Esophagus muscularis mucosa (tissue), 4 donors: Measurements from ENCODE around the gene ARHGEF12. TPM values are rescaled to one million over a fixed set of nuclear protein-coding genes. Genes with fewer than 3 reads are reported as not detected.

Experiments used
- DNase-seq: peaks from one replicate; pipeline ENCODE4 v3.0.0-alpha.2; 2017; ENCODE audit errors: extremely low spot score
- H3K27ac ChIP-seq, 4 donors: fragments of 200-600 bp; sonication (generic); replicated peaks in 1 of 4; 1 replicate in 3 of 4; 2 replicates in 1 of 4; pipeline ENCODE4 v1.5.1; 2016 to 2019; ENCODE audit warnings: mild to moderate bottlenecking in 1 of 4
- H3K27me3 ChIP-seq, 4 donors: fragments of 200-600 bp; sonication (generic); one replicate each; pipeline versions ENCODE4 v1.5.1 to v1.6.0; 2016 to 2019
- H3K36me3 ChIP-seq, 4 donors: fragments of 200-600 bp; sonication (generic); one replicate each; pipeline ENCODE4 v1.5.1; 2016 to 2019
- H3K4me1 ChIP-seq, 4 donors: fragments of 200-600 bp; sonication (generic); one replicate each; pipeline ENCODE4 v1.5.1; 2016 to 2019
- H3K4me3 ChIP-seq, 4 donors: fragments of 200-600 bp; sonication (generic); 1 replicate in 2 of 4; 2 replicates in 2 of 4; pipeline ENCODE4 v1.5.1; 2016 to 2019; ENCODE audit warnings: mild to moderate bottlenecking in 4 of 4, moderate library complexity in 1 of 4
- H3K9me3 ChIP-seq, 4 donors: fragments of 200-600 bp; sonication (generic); 1 replicate in 3 of 4; 2 replicates in 1 of 4; pipeline ENCODE4 v1.5.1; 2016 to 2019
- CTCF ChIP-seq, 3 experiments: fragments of 200-600 bp in 2 of 3; fragments of 450-650 bp in 1 of 3; sonication (generic) in 2 of 3; IDR thresholded peaks; one replicate each; pipeline ENCODE4 v1.5.1; 2017 to 2019; ENCODE audit warnings: antibody characterized with exemption in 3 of 3, mild to moderate bottlenecking in 2 of 3, moderate library complexity in 1 of 3
- EP300 ChIP-seq: sonication (generic); formaldehyde crosslinking; IDR thresholded peaks from one replicate; pipeline ENCODE4 v1.6.1; 2017; ENCODE audit warnings: antibody characterized with exemption
- POLR2A ChIP-seq: fragments of 450-650 bp; IDR thresholded peaks from one replicate; pipeline ENCODE4 v1.6.1; 2017; ENCODE audit warnings: antibody characterized with exemption, moderate library complexity, mild to moderate bottlenecking, low read depth
- POLR2AphosphoS5 ChIP-seq, 2 donors: sonication (generic); formaldehyde crosslinking; IDR thresholded peaks; one replicate each; pipeline ENCODE4 v1.6.1; 2017; ENCODE audit warnings: antibody characterized with exemption in 2 of 2
- WGBS: methylation state at CpG from one replicate; pipeline ENCODE4 v1.1.5; 2018; 5-methylcytosine and 5-hydroxymethylcytosine counted together
- intact Hi-C: fragments of 100-400 bp; cut with DNase I; formaldehyde crosslinking; loops from one replicate; pipeline ENCODE4 v1.15.1; 2023
- total RNA-seq, 4 donors: library from RNA; depleted of rRNA; stranded (reverse); fragments of >200 nt; gene quantifications; one replicate each; pipeline versions ENCODE4 v1.1.0 to v1.2.1, GENCODE V29; 2016

ARHGEF12 gene
- total RNA-seq, 4 donors from 2014 or later = 89.1 to 118 (median 106) TPM

- intact Hi-C loops = no loop called here
- WGBS = 62% methylated on average over 3 of the region's 3 CpGs
- TF ChIP-seq EP300 (no peak), CTCF (IDR thresholded peaks at IDR 0.05) (no peak), POLR2A (no peak), POLR2AphosphoS5 (IDR thresholded peaks at IDR 0.05) (no peak)
- Histone ChIP-seq H3K27ac (no peak overlapping the region), H3K4me3 (no peak overlapping the region), H3K27me3 (peaks cover 0 to 10% (median 0%) of the 10 kb centered on the region in 4 donors), H3K4me1 (peaks cover 0 to under 1% (median 0%) of the 10 kb centered on the region in 4 donors), H3K36me3 (no peaks in the 10 kb centered on the region), H3K9me3 (no peaks in the 10 kb centered on the region)
- no peak for DNase-seq
Measured at GRCh38 chr11:120310870-120311269, 25.3 kb upstream of the ARHGEF12 start.

- Histone ChIP-seq H3K9me3 (no peaks in the 10 kb centered on the region), H3K27me3 (no peaks in the 10 kb centered on the region), H3K4me3 (no peak overlapping the region), H3K4me1 (peaks cover 15 to 20% (median 18%) of the 10 kb centered on the region in 4 donors), H3K27ac (no peak overlapping the region), H3K36me3 (no peaks in the 10 kb centered on the region)
- 96% methylated on average over 3 of the region's 3 CpGs for WGBS
- intact Hi-C loops = no loop called here
- TF ChIP-seq POLR2A = no peak
- no peak for TF ChIP-seq CTCF (IDR thresholded peaks at IDR 0.05)
- TF ChIP-seq POLR2AphosphoS5 (IDR thresholded peaks at IDR 0.05) = no peak
- DNase-seq = no peak
Measured at GRCh38 chr11:120314861-120315260, 21.4 kb upstream of the ARHGEF12 start.

GRCh38 chr11:120316880-120317688 lies 19.1 kb upstream of the ARHGEF12 start:
- no peak overlapping the region for H3K4me3 ChIP-seq
- H3K9me3 ChIP-seq = no peaks in the 10 kb centered on the region
- H3K4me1 ChIP-seq = peaks cover 15 to 20% (median 18%) of the 10 kb centered on the region in 4 donors
- 31% methylated on average over 8 of the region's 8 CpGs for WGBS
- H3K27ac ChIP-seq = peak overlapping the region; percentile 41 to 65 (median 57)
- no peaks in the 10 kb centered on the region for H3K27me3 ChIP-seq
- H3K36me3 ChIP-seq = no peaks in the 10 kb centered on the region
- TF ChIP-seq EP300 = no peak
- TF ChIP-seq POLR2AphosphoS5 (IDR thresholded peaks at IDR 0.05) = no peak
- TF ChIP-seq CTCF (IDR thresholded peaks at IDR 0.05) = no peak
- no peak for TF ChIP-seq POLR2A
- no peak for DNase-seq
- intact Hi-C loops = no loop called here

GRCh38 chr11:120317689-120318480 lies 18.3 kb upstream of the ARHGEF12 start:
- H3K27me3 ChIP-seq = no peaks in the 10 kb centered on the region
- DNase-seq = peak; percentile 53
- H3K27ac ChIP-seq = peak overlapping the region; percentile 41 to 65 (median 57)
- WGBS = 83% methylated on average over 10 of the region's 10 CpGs
- no peaks in the 10 kb centered on the region for H3K36me3 ChIP-seq
- H3K4me1 ChIP-seq = peaks cover 15 to 20% (median 18%) of the 10 kb centered on the region in 4 donors
- intact Hi-C loops = no loop called here
- H3K9me3 ChIP-seq = no peaks in the 10 kb centered on the region
- no peak overlapping the region for H3K4me3 ChIP-seq
- TF ChIP-seq EP300 = no peak
- no peak for TF ChIP-seq POLR2AphosphoS5 (IDR thresholded peaks at IDR 0.05)
- no peak for TF ChIP-seq CTCF (IDR thresholded peaks at IDR 0.05)
- no peak for TF ChIP-seq POLR2A
